ENCODE data around the gene LCORL. TPM values are rescaled to one million over a fixed set of nuclear protein-coding genes. Genes with fewer than 3 reads are reported as not detected.

Gene LCORL
- total RNA-seq, result 12.6 TPM
- long read RNA-seq, full-length matches to known transcripts, result 13 of 19 reads
- long read RNA-seq, partial matches to known transcripts, result 1 of 19 reads
- long read RNA-seq, other reads (novel, unspliced or antisense), result 5 of 19 reads

GRCh38 chr4:18021720-18022571, at the start of gene LCORL:
LCORL (minus strand) TSS chr4:18021755; CDS start chr4:18021751, 4 bp downstream.
- Histone ChIP-seq H3K27ac (peak within 1 kb of the TSS; percentile 93), H3K4me3 (peak within 1 kb of the TSS; percentile 85), H3K4me1 (peaks cover 16% of the 10 kb centered on the region), H3K27me3 (no peaks in the 10 kb centered on the region), H3K9me3 (no peaks in the 10 kb centered on the region), H3K36me3 (no peaks in the 10 kb centered on the region)
- DNase-seq, result peak; percentile 98
- ATAC-seq, result peak; percentile 92
- peak; percentile 19 for TF ChIP-seq CTCF (IDR thresholded peaks at IDR 0.05)
- intact Hi-C loops (cut with DNase I), result no loop called here

- Histone ChIP-seq H3K4me3 (no peak overlapping the region), H3K36me3 (no peaks in the 10 kb centered on the region), H3K27me3 (no peaks in the 10 kb centered on the region), H3K4me1 (no peaks in the 10 kb centered on the region), H3K9me3 (no peaks in the 10 kb centered on the region), H3K27ac (no peak overlapping the region)
- no peak for DNase-seq
- ATAC-seq, result no peak
- TF ChIP-seq CTCF (IDR thresholded peaks at IDR 0.05), result no peak
- intact Hi-C loops (cut with DNase I), result no loop called here
Measured at GRCh38 chr4:18069810-18070209, 48.3 kb upstream of the LCORL start.

GRCh38 chr4:18067031-18067430, 45.5 kb upstream of the LCORL start:
- TF ChIP-seq CTCF (IDR thresholded peaks at IDR 0.05), result no peak
- intact Hi-C loops (cut with DNase I), result no loop called here
- no peak for DNase-seq
- Histone ChIP-seq H3K36me3 (no peaks in the 10 kb centered on the region), H3K4me1 (no peaks in the 10 kb centered on the region), H3K4me3 (no peak overlapping the region), H3K27ac (no peak overlapping the region), H3K27me3 (no peaks in the 10 kb centered on the region), H3K9me3 (peaks cover 6% of the 10 kb centered on the region)
- ATAC-seq, result no peak

GRCh38 chr4:18063079-18063478, 41.5 kb upstream of the LCORL start:
- H3K9me3 ChIP-seq, result peaks cover 6% of the 10 kb centered on the region
- TF ChIP-seq CTCF (IDR thresholded peaks at IDR 0.05), result no peak
- no peaks in the 10 kb centered on the region for H3K4me1 ChIP-seq
- H3K4me3 ChIP-seq, result no peak overlapping the region
- no peak for DNase-seq
- no peak overlapping the region for H3K27ac ChIP-seq
- no peaks in the 10 kb centered on the region for H3K36me3 ChIP-seq
- no peaks in the 10 kb centered on the region for H3K27me3 ChIP-seq
- no peak for ATAC-seq
- intact Hi-C loops (cut with DNase I), result no loop called here

GRCh38 chr4:18057821-18058533, 36.4 kb upstream of the LCORL start:
- no peak for ATAC-seq
- intact Hi-C loops (cut with DNase I), result no loop called here
- TF ChIP-seq CTCF (IDR thresholded peaks at IDR 0.05), result no peak
- H3K4me1 ChIP-seq, result no peaks in the 10 kb centered on the region
- no peaks in the 10 kb centered on the region for H3K36me3 ChIP-seq
- DNase-seq, result no peak
- no peaks in the 10 kb centered on the region for H3K9me3 ChIP-seq
- no peaks in the 10 kb centered on the region for H3K27me3 ChIP-seq
- no peak overlapping the region for H3K4me3 ChIP-seq
- H3K27ac ChIP-seq, result no peak overlapping the region

All from upper lobe of right lung (tissue), 1 donor.